H1 (cell line): Measurements from ENCODE around the gene CDKL4. TPM values are rescaled to one million over a fixed set of nuclear protein-coding genes. Genes with fewer than 3 reads are reported as not detected.

Experiments used
- ATF3 ChIP-seq: IDR thresholded peaks from 2 replicates; pipeline ENCODE4 v1.6.1; 2011; ENCODE audit warnings: low read depth, mild to moderate bottlenecking, low read length; ENCODE audit not compliant: insufficient read depth
- CBX8 ChIP-seq: fragments of 300-800, 300-1000 bp; sonication (generic); IDR thresholded peaks from 2 replicates; pipeline ENCODE4 v1.7.1; 2016; ENCODE audit warnings: low read depth, low read length, borderline replicate concordance
- CHD7 ChIP-seq: fragments of 300-600 bp; sonication (generic); IDR thresholded peaks from 2 replicates; pipeline ENCODE4 v1.7.1; 2012; ENCODE audit warnings: low read length, moderate library complexity, mild to moderate bottlenecking, inconsistent platforms; ENCODE audit not compliant: insufficient replicate concordance
- GABPA ChIP-seq: IDR thresholded peaks from 2 replicates; pipeline ENCODE4 v1.6.1; 2011; ENCODE audit warnings: mild to moderate bottlenecking, low read length, moderate library complexity, borderline replicate concordance; ENCODE audit not compliant: insufficient read depth
- GTF2F1 ChIP-seq: IDR thresholded peaks from 2 replicates; pipeline ENCODE4 v1.6.1; 2012; ENCODE audit warnings: low read depth, low read length, improper control_type of control experiment, borderline replicate concordance
- KDM1A ChIP-seq: fragments of 200-600, 300-600 bp; sonication (generic); IDR thresholded peaks from 2 replicates; pipeline ENCODE4 v1.7.1; 2016; ENCODE audit warnings: mild to moderate bottlenecking, low read length, borderline replicate concordance
- MAFK ChIP-seq: IDR thresholded peaks from 2 replicates; pipeline ENCODE4 v1.6.1; 2012; ENCODE audit warnings: low read depth, mild to moderate bottlenecking, improper control_type of control experiment, low read length
- POLR2A ChIP-seq, 2 experiments: IDR thresholded peaks; 1 replicate in 1 of 2; 2 replicates in 1 of 2; pipeline ENCODE4 v1.6.1; 2011; ENCODE audit warnings: low read depth in 2 of 2, low read length in 2 of 2, mild to moderate bottlenecking in 2 of 2; ENCODE audit errors: control extremely low read depth in 1 of 2
- RAD21 ChIP-seq, 2 experiments: IDR thresholded peaks in 1 of 2; conservative IDR thresholded peaks in 1 of 2; 2 replicates each; pipeline ENCODE4 v1.6.1; 2011; ENCODE audit warnings: low read depth in 2 of 2, low read length in 2 of 2, improper control_type of control experiment in 1 of 2, inconsistent platforms in 1 of 2, mild to moderate bottlenecking in 1 of 2, moderate library complexity in 1 of 2
- RXRA ChIP-seq: IDR thresholded peaks from 2 replicates; pipeline ENCODE4 v1.6.1; 2011; ENCODE audit warnings: low read depth, mild to moderate bottlenecking, low read length, moderate library complexity; ENCODE audit not compliant: insufficient read depth
- TEAD4 ChIP-seq: IDR thresholded peaks from 2 replicates; pipeline ENCODE4 v1.6.1; 2012; ENCODE audit warnings: low read depth, low read length, inconsistent platforms, mixed read lengths
- polyA plus RNA-seq, 7 experiments: library from polyadenylated mRNA; depleted of rRNA in 3 of 7; stranded (reverse) in 5 of 7; unstranded in 2 of 7; fragments of >200 nt in 5 of 7; fragments of 200-250 nt in 2 of 7; gene quantifications; 1 replicate in 5 of 7; 2 replicates in 1 of 7; 4 replicates in 1 of 7; pipeline versions ENCODE4 v1.2.1 to v1.2.3, GENCODE V29; 2011 to 2013; ENCODE audit warnings: missing spikeins in 2 of 7, mixed read lengths in 2 of 7
- total RNA-seq: library from RNA; stranded (reverse); fragmentation: NEBNext Ultra II Directional; extraction: Animal tissue kit (Norgen Biotek cat#: 25700); gene quantifications from 2 replicates; pipeline ENCODE4 v1.2.1, GENCODE V29; 2021

Gene CDKL4
- total and polyA plus RNA-seq, 2 of the 8 experiments (the other 6 are each of a cell fraction or from before 2014, with no cell fraction given) = not detected

- TF ChIP-seq CHD7 (no peak), CBX8 (no peak), TEAD4 (no peak), RXRA (no peak), GTF2F1 (no peak), KDM1A (no peak), MAFK (no peak), ATF3 (no peak), POLR2A (IDR thresholded peaks at IDR 0.05; ENCODE audit: control extremely low read depth in 1 of 2, low read depth in 2 of 2, low read length in 2 of 2) (no peak), RAD21 (IDR thresholded peaks at IDR 0.05 in 1 of 2, conservative IDR thresholded peaks at IDR 0.05 in 1 of 2; ENCODE audit: low read depth in 2 of 2, low read length in 2 of 2) (no peak), GABPA (no peak)
Observed at GRCh38 chr2:39225567-39225966, 18.2 kb downstream of the CDKL4 start (continued).
